ENCODE data around the gene SPOP.

DNA sequence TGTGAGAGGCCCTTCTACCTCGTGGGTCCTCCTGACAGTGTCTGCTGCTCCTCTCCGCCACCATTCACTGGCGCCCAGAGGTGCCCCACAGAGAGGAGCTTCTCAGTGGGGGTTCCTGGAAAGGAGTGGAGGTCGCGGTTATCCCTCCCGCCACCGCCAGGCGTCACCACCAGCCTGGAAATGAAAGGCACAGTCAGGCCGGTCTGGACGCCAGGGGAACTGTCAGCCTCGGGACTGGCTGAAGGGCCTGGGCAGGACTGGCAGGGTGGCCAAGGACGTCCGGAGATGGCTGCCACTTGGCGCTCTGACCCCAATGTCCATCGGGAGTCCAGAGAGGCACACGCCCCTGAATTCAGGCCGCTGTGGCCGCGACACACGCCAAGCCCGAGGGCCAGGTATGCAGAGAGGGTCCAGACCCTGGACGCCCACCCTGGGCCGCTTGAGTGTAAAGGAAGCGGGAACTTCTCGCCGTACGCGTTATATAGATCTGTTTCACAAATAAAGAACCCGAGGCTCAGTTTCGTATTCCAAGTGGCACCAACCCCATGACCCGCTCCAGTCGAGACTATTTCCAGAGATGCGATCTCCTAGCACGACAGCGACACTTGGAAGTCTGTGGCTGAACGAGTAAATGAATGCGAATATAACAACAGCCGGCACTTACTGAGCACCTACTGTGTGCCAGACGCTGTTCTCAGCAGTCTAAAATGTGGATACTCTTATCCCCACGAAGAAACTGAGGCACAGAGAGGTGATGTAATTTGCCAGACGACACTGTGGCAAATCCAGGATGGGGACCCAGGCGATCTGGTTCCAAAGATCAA lies 109.8 kb downstream of the SPOP start:
- no peak for TF ChIP-seq POLR2A (IDR thresholded peaks at IDR 0.05)
- TF ChIP-seq, protein P1, sequence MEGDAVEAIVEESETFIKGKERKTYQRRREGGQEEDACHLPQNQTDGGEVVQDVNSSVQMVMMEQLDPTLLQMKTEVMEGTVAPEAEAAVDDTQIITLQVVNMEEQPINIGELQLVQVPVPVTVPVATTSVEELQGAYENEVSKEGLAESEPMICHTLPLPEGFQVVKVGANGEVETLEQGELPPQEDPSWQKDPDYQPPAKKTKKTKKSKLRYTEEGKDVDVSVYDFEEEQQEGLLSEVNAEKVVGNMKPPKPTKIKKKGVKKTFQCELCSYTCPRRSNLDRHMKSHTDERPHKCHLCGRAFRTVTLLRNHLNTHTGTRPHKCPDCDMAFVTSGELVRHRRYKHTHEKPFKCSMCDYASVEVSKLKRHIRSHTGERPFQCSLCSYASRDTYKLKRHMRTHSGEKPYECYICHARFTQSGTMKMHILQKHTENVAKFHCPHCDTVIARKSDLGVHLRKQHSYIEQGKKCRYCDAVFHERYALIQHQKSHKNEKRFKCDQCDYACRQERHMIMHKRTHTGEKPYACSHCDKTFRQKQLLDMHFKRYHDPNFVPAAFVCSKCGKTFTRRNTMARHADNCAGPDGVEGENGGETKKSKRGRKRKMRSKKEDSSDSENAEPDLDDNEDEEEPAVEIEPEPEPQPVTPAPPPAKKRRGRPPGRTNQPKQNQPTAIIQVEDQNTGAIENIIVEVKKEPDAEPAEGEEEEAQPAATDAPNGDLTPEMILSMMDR (IDR thresholded peaks at IDR 0.05): peak; percentile 90 to 98 (median 97)
